Activated CD8-positive, alpha-beta memory T cell treated with anti-CD3 and anti-CD28 coated beads, Interleukin-2, amount 50 U/mL, for 24 hours (primary cell): ENCODE measurements around the gene PHGDH.
"Not testable (repeated sequence)": the region's sequence is repeated elsewhere in the genome, so short reads cannot be mapped to it uniquely, and the experiment has no call there.

Source experiments
- DNase-seq: peaks from one replicate; pipeline ENCODE4 v3.0.0-alpha.2; 2020; ENCODE audit errors: extremely low read depth

PHGDH gene

DNA sequence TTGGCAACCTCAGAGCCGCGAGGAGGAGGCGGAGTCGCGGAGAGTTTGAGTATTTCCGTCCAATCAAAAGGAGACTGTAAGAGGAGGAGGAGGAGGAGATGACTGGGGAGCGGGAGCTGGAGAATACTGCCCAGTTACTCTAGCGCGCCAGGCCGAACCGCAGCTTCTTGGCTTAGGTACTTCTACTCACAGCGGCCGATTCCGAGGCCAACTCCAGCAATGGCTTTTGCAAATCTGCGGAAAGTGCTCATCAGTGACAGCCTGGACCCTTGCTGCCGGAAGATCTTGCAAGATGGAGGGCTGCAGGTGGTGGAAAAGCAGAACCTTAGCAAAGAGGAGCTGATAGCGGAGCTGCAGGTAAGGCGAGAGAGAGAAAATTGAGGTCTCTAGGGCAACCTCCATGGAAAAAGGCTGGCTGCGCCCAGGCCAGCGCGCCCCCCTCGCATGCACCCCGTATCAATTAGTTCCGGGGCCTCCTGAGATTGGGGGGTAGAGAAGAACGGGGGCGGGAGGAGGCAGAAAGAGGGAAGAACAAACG lies at the start of gene PHGDH:
Gene PHGDH (plus strand): TSS at position 131 of the 538 bp plus-strand sequence. CDS start 89 bp downstream, at position 220.
- DNase-seq: peak; percentile 15

DNA sequence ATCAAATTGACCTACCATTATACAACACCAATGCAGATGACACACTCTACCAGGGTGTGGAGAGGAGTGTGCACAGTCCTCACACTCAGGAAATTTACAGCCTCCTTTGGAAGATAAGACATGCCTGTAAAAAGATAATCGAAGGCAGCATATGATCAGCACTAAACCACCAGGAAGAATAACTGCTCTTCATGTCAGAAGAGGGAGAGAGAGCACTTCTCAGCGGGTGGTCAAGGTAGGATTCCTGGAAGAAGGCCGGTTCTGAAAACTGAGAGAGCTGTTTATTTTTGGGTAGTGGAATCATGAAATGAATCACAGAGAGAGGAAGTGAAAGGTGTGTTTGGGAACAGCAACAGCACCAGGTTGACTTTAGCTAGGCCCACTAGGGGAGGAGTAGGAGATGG lies 49.7 kb upstream of the PHGDH start:
- DNase-seq: no peak

DNA sequence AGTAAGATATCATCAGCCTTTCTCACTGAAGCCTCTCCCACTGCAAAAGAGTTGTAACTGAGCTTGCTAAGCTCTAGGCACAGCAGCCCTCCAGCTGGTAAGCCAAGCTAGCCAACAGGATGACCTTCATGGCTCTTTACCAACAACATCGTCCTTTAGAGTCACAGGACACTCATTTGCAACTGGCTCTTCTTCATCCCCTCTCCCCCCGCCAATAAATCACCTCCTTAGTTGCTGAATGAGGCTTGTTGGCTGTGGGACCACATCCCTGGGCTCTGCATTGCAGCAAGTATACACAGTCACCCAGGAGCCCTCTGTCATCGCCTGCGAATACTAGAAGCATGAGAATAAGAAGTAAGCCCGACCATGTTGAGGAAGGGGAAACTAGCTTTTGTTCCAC lies 47.7 kb upstream of the PHGDH start:
- DNase-seq: no peak

DNA sequence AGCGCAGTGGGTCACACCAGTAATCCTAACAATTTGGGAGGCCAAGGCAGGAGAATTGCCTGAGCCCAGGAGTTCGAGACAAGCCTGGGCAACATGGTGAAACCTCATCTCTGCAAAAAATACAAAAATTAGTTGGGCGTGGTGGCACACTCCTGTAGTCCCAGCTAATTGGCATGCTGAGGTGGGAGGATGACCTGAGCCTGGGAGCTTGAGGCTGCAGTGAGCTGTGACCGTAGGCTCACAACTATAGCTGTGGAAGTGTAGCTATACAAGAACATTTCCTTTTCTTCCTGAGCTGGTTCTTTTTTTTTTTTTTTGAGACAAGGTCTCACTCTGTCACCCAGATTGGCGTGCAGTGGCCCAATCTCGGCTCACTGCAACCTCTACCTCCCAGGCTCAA lies 44.6 kb upstream of the PHGDH start:
- no peak for DNase-seq

DNA sequence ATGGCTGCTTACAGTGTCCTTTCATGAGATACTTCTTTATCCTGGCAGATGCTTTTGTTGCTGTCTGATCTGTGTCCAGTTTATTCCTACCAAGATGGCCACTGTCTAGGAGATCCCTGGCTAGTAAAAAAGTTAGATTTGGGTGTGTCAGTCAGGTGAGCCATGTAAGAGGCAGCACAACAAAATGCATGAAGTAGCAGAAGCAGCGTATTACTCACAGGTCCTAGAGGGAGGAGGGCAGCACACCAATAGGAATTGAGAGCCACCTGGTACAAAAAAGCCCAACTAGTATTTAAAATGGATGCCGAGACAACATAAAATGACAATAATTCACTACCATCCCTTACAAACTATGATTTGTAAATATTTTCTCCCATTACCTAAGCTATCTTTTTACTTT lies 40.8 kb upstream of the PHGDH start:
- no peak for DNase-seq

DNA sequence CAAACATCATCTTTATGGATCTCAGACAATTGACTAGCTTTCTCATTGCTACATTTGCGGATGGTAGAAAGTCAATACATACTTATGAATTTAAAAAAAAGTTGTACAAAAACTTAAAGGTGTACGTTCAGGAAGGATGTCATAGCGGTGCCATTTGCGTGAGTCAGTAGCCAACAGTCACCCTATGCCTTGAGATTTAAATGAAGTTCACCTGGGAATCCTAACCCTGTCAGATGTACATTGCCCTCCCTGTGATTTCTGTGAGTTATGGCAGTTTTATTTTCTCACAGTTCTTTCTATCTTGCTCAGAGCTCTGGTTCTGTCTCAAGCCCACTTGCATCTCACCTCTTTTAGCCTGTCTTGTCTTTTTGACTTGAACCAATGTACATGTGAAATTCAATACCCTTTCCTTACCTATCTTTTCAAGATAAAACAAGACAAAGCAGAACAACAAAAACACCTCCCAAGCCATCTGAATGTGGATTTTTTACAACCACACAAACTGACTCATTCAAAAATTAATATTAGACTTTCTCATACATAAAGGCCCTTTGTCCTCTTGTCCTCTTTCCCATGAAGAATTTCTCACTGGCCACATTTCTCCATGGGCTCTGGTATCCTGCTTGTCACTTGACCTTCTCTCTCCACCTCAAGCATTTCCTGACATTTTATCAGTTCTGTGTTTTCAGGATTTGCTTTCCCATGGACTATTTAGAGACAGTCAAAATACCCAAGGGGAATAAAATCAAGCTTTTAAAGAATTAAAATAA lies 38.4 kb upstream of the PHGDH start:
- no peak for DNase-seq

DNA sequence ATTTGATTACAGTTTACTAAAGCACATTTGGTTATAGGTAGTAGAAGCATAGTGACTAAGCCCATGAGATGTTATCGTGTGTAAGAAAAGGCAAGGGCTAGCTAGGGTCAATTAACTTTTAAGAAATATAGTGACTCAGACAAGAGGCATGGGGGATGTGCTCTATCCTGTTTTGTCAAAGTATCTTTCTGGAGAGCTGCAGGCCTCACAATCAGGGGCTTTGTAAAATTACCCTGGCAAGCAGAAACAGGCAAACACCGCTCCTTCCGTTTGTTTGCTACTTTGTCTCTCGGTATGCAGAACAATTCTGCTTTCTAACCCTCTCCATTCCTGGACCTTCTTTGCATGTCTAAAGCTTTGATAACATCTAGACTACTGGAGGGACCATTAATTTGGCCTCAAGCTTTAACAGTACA lies 37.6 kb upstream of the PHGDH start:
- DNase-seq: no peak

DNA sequence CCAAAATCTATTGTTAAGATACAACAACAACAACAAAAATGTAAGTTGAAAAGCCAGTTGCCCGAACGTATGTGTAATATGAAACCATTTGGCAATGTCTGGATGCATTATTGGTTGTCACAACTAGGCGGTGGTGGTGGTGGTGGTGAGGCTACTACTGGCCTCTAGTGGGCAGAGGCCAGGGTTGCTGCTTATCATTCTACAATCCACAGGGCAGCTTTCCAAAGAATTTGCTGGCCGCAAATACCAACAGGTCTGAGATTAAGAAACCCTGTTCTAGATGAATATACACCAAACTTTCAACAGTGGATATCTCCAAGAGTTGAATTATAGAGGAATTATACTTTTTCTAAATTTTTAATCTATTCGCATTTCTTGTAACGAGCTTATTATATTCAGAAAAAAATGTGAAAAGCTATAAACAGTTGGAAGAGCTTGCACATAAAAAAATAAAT lies 36.9 kb upstream of the PHGDH start:
- no peak for DNase-seq

DNA sequence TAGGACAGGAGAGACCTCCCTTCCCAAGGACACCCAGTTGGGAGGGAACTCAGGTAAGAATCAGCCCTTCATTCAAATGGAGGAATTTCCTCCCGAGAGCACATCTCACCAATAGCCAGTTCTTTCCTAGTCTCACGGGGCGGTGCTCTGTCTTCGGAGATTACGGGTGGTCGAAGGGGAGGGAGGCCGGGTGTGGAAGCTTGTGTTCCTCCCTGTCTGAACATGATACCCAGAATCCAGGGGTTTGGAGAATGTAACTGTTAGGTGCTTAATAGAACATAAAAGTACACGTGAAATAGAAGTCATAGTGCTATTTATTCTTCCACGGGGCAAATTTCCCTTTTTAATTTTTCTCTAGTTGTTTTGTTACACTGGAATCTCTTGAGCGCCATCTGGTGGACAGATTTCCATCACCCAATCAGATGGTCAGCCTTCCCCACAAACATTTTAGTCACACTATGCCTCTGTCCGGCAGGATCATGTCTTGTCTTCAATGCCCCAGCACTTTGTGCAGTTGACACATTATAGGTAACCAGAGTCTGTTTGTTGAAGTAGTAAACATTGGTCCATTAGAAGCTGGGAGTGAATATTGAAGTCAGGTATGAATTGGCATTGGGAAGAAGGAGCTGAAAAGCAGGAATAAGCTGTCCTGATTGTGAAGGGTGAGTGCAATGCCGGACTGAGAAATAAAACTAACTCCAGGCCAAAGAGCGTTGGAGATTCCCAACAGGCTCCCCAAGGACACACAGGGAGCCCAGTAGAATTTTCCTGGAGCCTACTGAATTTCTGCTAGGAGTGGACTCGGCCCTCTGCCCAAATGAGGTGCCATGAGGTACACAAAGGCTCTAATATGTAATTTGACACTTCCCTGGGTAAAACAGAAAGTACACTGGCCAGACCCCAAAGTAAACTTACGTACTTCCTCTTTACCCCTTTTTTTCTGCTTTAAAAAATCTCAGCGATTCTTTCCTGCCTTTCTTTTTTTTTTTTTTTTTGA lies 36.1 kb upstream of the PHGDH start:
- DNase-seq: peak; percentile 34

DNA sequence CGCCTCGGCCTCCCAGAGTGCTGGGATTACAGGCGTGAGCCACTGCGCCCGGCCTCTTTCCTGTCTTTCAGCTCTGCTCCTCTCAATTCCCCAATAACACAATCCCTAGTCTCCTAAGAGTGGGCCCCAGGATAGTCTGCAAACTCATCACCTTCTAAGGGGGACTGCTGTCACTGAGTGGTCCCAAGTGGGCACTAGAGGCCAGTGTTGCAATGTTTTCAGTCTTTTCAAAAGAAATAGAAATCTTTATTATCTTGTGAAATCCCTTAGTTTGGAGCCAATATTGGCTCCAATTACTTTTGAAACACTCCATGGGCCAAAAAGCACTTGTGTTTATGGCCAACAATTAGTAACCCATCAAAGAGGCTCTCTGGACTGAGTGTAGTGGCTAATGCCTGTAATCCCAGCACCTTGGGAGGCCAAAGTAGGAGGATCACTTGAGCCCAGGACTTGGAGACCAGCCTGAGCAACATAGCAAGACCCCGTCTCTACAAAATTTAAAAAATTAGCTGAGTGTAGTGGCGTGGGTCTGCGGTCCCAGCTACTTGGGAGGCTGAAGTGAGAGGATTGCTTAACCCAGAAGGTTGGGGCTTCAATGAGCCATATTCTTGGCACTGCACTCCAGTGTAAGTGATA lies 35.0 kb upstream of the PHGDH start:
- no peak for DNase-seq

DNA sequence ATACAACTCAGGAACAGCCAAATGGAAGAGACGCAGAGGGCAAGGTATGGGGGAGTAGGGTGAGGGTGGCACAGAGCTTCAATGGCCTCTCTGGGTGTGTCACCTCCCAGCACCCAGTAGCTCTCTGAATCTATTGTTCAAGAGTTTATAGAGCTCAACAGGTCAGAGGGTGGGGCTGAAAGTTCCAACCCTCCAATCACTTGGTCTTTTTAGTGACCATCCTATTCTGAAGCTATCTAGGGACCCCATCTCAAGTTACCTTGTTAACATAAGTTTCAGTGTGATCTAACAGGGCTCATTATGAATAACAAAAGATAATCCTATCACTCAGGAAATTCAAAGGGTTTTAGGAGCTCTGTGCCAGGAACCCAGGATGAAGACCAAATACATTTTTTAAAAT lies 32.5 kb upstream of the PHGDH start:
- DNase-seq: no peak

DNA sequence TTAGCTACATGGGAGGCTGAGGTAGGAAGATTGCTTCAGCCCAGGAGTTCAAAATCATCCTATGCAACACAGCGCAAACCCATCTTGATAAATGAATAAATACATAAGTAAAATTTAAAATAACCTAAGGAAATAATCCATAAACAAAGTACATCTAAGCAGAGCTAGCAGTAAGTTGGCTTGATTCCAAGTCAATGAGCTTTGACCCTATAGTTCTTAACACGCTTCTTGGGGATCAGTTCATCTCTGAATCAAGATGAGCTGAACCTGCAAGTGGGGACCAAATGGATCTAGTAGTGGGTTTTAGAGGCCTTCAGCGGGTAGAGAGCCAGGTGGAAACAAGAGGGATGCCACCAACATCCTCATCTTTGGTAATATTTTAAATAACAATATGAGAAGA lies 31.5 kb upstream of the PHGDH start:
- DNase-seq: no peak

DNA sequence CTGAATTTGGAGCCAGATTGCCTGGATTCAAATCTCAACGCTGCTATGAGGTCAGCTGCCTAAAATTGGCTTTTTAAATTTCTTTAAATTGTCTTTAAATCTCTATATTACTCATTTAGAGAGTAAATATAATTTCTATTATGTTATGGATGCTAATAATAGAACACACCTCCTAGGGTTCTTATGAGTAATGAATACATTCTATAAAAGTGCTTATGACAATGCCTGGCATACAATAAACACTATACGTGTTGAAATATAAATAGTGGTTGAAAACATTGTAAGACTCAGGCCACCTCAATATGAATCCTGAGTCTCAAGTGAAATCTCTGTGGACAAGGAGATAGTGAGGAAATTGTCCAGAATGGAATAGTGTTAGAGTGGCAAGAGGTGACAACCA lies 31.0 kb upstream of the PHGDH start:
- DNase-seq: no peak

DNA sequence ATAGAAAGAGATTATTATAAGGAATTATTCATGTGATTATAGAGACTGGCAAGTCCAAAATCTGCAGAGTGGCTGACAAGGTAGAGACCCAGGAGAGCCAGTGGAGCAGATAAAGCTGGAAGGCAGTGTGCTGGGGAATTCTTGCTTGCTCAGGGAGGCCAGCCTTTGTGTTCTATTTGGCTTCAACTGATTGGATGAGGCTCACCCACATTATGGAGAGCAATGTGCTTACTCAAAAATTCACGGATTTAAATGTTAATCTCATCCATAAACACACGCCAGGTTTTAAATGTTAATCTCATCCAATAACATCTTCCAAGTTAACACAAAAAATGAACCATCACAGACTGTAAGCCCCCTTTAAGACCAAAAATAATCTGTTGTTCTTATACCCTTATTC lies 30.2 kb upstream of the PHGDH start:
- DNase-seq: no peak

DNA sequence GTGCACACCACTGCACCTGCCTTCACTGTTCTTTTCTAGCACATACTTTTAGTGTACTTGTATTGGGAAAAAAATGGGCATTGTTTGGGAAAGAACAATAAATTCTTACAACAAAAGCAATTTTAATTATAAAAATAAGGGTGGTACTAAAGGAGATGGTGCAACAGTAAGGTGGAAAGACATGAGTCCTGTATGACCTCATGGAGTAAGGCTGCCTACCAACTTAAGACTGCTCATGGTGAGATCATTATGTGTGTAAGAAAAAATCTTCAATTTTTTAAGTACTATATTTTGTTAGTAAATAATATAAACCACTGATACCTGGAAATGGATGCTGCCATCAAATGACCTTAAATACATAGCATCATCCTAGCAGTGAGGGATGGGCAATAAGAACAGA lies 29.6 kb upstream of the PHGDH start:
- DNase-seq: no peak

DNA sequence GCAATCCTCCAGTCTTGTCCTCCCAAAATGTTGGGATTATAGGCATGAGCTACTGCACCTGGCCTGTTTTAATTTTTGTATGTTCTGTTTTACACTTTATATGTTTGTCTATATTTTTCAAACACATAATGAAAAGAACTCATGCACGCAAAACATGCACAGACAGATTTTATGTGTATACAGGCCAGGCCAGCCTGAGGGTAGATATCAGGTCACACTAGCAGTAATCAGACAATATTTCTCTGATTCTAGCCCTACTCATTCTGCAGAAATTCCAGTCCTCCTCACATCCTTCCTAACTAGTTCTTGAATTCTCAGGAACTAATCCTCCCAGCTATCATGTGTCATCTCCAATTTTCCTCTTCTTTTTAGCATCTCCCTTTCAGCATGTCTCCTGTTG lies 27.8 kb upstream of the PHGDH start:
- DNase-seq: no peak

DNA sequence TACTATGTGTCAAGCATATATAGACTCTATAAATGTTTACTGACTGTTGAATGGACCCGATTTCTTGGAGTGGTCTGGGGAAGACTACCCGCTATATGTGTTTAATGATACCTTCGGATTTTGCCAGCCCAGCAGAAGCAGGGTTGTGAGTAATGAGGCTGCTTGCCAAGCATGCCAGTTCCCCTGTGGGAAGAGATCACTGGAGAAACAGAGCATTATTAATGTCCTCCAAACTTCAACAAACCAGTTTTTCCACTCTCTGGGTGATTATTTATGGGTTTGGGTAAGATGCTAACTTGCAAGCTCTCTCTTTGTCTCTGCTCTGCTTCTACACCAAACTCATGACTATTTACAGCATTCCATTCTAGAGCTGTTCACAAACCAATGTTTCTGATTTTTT lies 25.1 kb upstream of the PHGDH start:
- no peak for DNase-seq

DNA sequence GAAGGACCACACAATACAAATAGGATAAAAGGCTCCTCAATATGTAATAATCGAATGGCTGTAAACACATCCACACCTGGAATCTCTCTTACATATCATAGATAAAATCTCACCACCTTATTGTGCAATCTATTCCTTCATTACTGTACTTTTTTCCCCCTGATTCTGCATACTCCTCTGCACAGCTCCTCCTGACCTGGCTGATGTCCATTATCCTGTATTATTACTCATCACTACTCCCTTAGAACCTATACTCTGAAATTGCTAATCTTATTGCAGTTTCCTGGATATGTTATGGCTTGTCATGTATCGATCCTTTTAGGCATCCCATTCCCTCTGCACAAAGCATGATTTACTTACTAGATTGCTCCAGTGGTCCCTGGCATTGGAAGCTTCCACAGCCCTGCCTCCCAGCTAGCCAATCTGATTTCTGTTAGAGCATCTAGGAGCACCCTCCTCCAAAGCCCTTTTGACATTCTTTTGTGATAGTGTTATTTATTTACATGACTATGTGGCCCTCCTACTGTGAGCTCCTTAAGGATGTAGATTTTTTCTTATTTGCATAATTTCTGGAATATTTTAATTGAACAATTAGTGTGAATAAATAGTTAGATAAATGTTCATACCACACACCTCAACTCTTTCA lies 24.2 kb upstream of the PHGDH start:
- no peak for DNase-seq

DNA sequence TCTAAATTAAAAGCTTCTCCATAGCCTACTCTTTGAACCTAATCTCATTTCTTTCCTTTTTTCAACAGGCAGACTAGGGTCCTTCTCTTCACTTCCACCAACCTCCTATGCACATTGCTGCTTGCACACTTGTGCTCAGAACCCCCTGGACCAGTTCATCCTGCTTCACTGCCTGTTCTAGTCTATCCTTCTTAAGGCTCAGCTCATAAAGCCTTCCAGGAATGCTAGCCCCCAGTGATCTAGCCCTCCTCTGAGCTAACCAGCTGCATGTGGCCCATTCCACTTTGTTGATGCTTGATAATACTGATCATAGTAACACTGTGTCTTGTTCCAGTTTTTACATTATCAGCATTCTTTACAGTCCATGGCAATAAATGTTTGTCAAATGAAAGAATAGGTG lies 22.9 kb upstream of the PHGDH start:
- no peak for DNase-seq

DNA sequence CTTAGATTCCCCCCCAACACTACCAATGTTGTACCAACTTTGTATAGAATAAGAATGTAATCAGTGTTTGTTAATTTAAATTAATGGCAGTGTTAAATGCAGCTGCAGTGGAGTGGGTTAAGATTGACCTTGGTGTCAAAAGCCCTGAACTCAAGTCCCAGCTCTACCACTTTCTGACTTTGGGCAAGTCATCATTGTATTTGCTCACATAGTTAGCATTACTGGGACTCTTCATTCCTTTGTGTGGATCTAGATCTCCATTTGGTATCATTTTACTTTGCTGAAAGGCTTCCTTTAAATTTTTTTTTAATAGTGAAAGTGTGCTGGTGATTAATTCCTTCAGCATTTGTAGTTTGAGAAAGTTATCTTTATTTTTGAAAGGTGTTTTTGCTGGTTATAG lies 22.2 kb upstream of the PHGDH start:
- DNase-seq: no peak

DNA sequence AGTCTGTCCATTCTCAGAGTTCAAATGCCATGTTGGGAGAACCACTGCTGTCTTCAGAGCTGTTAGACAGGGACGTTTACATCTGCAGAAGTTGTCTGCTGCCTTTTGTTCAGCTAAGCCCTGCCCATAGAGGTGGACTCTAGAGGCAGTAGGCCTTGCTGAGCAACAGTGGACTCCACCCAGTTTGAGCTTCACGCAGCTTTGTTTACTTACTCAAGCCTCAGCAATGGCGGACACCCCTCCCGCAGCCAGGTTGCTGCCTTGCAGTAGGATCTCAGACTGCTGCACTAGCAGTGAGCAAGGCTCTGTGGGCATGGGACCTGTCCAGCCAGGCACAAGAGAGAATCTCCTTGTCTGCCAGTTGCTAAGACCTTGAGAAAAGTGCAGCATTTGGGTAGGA lies 14.9 kb upstream of the PHGDH start:
- DNase-seq: not testable (repeated sequence)

DNA sequence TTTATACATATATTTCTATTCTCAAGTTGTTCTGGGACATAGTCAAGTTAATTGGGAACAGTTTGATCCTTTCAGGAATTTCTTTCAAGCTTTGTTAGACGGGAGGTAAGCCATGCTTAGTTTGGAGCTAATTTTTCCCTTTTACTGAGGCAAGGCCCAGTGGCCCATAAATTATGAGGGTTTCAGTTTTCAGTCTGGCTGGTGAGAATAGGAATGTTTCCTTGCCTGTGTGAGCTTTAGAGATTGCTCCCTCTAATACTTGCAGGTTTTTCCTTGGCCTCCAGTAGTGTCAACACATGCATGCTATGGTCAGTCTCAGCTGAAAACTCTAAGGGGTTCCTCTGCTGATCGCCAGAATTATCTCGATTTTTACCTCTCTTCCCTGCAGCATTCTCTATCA lies 14.1 kb upstream of the PHGDH start:
- DNase-seq: no peak
